ENCODE measurements around the gene SLC4A8.

GRCh38 chr12:51379571-51379970 lies 45.1 kb upstream of the SLC4A8 start:
- no peak for TF ChIP-seq POLR2AphosphoS5 (IDR thresholded peaks at IDR 0.05)
- TF ChIP-seq, protein P1, sequence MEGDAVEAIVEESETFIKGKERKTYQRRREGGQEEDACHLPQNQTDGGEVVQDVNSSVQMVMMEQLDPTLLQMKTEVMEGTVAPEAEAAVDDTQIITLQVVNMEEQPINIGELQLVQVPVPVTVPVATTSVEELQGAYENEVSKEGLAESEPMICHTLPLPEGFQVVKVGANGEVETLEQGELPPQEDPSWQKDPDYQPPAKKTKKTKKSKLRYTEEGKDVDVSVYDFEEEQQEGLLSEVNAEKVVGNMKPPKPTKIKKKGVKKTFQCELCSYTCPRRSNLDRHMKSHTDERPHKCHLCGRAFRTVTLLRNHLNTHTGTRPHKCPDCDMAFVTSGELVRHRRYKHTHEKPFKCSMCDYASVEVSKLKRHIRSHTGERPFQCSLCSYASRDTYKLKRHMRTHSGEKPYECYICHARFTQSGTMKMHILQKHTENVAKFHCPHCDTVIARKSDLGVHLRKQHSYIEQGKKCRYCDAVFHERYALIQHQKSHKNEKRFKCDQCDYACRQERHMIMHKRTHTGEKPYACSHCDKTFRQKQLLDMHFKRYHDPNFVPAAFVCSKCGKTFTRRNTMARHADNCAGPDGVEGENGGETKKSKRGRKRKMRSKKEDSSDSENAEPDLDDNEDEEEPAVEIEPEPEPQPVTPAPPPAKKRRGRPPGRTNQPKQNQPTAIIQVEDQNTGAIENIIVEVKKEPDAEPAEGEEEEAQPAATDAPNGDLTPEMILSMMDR (IDR thresholded peaks at IDR 0.05) = no peak
- no peak for TF ChIP-seq POLR2A (IDR thresholded peaks at IDR 0.05)
- TF ChIP-seq EP300 (IDR thresholded peaks at IDR 0.05) = no peak
